22Rv1 (cell line): ENCODE data around the gene PLEKHJ1.

Source experiments
- H3K27ac ChIP-seq: fragments of 450-650 bp; 2 replicates; pipeline ENCODE4 v1.5.1; 2017
- CTCF ChIP-seq: fragments of 450-650 bp; IDR thresholded peaks from 2 replicates; pipeline ENCODE4 v1.5.1; 2017; ENCODE audit warnings: mild to moderate bottlenecking
- ZFX ChIP-seq: fragments of 450-650 bp; IDR thresholded peaks from 2 replicates; pipeline ENCODE4 v1.6.1; 2017; ENCODE audit warnings: antibody characterized with exemption, borderline replicate concordance

The PLEKHJ1 gene

DNA sequence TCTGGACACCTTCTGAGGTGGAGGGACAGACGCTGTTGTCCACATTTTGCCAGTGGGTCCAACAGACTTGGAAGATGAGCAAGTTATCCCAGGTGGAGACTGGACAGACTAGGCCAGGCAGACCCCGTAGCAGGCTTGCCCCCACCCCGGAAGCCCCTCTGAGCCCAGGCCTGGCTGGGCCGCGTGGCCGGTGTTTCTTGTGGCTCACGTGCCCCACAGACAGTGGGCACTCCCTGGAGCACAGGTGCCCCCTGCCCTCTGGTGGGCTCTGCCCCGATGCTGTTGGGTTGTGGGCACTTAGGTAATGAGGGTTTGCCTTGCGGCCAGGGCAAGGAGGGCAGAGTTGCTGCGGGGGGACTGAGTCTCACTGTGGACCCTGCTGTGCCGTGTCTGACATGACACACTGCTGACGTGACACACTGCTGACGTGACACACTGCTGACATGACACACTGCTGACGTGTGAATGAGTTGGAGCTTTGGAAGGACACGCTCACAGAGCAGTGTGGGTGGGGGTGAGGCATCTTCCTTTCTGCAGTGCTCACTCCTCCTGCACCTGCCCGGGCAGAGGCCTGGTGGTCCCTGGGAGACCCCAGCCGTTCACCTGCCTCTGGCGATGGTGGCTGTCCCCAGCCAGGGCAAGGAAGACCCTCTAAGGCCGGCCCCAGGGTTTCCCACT is 47.3 kb downstream of the PLEKHJ1 start:
- TF ChIP-seq ZFX, result no peak
- no peak for TF ChIP-seq CTCF
- H3K27ac ChIP-seq, result no peak overlapping the region

DNA sequence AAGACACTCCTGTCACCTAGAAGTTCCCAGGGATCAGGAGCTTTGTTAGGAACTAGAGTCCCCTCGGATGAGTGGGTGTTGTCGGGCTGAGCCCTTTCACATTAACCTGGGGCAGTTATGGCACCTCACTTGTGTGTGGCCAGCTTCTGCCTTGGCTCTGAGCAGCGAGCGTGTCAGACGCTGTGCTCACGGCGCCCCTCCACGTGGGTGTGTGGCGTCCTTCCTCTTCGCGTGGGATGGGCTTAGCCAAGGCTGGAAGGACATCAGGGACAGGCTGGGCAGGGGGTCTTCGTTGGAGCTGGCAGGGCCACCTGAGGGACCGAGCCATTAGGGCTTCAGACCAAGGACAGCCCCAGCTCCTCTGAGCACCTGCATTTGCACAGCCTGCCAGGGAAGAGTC is 49.0 kb downstream of the PLEKHJ1 start:
- H3K27ac ChIP-seq, result no peak overlapping the region
- TF ChIP-seq ZFX, result no peak
- no peak for TF ChIP-seq CTCF

DNA sequence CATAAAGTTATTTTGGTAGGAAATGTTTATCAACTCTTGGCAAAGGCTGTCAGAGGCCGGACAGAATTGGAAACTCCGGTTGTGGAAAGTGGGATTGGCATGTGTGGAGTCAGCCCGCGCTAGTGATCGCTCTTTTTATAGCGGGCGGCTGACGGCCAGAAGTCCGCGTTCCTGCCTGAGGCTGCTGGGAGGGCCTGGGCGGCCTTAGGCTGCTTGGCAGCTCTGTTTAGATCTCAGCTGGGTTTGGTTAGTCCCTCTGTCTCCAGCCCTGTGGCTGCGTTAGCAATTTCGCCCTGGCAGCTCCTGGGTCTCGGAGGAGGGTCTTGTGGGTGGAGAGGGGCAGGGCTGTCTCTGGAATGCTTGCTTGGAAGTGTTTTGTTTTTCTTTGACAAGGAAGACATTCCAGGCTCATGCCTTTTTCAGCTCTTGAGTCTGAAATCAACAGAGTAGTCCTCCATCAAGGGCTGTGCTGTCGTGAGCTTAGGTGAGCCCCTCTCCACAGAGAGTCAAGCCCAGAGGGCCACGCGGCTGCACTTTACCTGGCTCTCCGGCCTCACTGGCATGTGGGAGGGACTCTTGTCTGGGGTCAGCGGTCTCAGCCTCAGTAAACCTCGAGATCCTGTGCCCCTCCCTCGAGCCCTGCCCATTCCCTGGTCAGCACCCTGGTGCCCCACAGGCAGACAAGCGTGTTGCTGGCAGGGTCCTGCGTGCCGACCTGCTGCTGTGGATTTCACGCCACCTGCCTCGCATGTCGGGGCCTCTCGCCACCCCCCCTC is 49.9 kb downstream of the PLEKHJ1 start:
- H3K27ac ChIP-seq, result no peak overlapping the region

GRCh38 chr19:2185734-2186070 is 50.4 kb downstream of the PLEKHJ1 start:
- TF ChIP-seq ZFX (no peak), CTCF (no peak)
- no peak overlapping the region for H3K27ac ChIP-seq

More for the DNA sequence above, 49.9 kb downstream of the PLEKHJ1 start:
- TF ChIP-seq CTCF (no peak), ZFX (no peak)

DNA sequence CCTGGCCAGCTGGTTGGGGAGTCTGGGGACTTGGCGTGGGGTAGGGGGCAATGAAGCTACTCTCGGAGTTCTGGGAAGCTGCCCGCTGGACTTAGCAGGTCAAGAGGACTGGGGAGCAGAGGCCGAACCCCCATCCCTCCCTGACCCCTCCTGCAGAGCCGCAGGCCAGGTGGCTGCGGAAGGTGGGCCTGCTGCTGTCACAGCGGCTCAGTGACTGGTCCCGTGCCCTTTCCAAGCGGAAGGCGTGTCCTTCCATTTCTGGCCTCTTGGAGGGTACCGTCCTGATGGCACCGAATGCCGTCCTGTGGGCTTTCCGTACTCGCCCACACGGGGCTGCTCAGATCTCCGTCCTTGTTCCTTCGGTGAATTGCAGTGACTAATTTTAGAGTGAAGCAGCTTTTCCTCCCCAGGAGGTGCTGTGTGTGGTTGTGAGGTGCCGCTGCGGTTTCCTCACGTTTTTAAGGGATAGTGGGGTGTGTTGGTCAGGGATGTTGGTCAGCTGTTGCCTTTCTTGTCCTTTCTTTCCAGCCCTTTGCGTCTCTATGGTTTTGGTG is 51.6 kb downstream of the PLEKHJ1 start:
- TF ChIP-seq ZFX (no peak), CTCF (no peak)
- H3K27ac ChIP-seq, result 0 out of 2 replicates have a peak overlapping the region, but pooled peaks have one; percentile 23
